Head of caudate nucleus (tissue), 42 donors: ENCODE results near the gene LYL1.

Experiments used
- DNase-seq, 42 donors: peaks; one replicate each; pipeline versions ENCODE4 v3.0.0 to v3.0.0-alpha.2; 2020 to 2021; ENCODE audit warnings: mixed read lengths in 7 of 42
- intact Hi-C: fragments of 100-400 bp; cut with DNase I; formaldehyde crosslinking; loops from one replicate; pipeline ENCODE4 v1.15.0; 2022

The LYL1 gene

DNA sequence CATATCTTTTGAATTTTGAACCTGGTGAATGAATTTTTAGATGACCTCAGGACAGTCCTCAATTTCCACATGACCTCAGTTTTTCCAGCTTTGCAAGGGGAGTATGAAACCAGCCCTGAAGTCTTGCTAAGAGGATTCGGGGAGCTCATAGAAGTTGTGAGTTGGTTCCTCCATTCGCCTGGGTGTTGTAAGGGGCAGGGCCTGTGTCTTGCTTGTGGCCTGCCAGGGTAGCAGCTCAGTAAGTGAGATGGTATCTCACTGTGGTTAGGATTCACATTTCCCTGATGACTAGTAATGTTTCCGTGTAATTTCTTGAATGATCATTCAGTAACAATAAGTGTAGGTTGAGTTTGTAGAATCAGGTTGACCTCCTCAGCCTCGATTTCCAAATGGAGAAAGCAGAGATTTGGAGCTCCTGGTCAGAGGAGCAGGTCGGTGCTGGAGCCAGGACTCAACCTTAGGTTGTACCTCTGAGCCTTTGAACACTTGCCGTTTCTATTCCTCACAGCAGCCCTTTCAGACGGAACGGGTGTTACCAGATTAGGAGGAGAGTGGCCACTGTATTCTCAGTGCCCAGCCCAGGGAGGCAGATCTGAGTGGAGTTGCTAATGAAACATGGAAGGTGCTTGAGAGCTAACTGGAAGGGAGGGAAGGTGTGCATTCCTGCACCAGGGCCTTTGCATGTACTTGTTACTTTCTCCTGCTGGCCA is 30.0 kb upstream of the LYL1 start:
- no peak for DNase-seq
- intact Hi-C loops: no loop called here

DNA sequence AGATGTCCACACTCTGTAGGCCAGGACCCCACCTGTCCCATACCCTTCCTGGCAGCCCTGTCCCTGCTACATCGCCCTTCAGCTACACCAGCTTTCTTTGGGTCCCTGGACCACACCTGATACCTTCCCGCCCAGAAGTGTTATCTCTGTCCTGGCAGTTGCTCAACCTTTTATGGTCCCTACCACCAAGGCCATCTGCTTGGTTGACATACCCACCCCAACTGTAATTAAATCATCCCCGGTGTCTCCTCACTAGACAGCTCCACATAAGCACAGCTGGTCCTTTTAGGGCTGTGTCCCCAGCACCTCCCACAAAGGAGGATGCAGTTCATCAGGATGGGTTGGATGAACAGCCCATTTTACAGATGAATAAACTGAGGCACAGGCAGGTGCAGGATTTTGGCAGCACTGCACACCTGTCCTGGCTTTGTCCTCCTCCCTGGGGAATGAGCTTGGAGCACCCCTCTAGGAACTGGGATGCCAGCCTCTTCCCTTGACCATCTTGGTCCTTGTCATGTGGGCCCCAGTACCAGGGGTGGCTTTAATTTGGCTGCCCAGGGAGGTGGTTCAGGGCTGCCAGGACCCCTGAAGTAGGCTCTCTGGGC is 28.3 kb upstream of the LYL1 start:
- intact Hi-C loops: no loop called here

GRCh38 chr19:13129384-13129783 is 26.7 kb upstream of the LYL1 start:
- DNase-seq: no peak
- intact Hi-C loops: no loop called here

More for the DNA sequence above, 28.3 kb upstream of the LYL1 start:
- no peak for DNase-seq

- DNase-seq: no peak
- intact Hi-C loops: no loop called here
These were observed 25.9 kb upstream of the LYL1 start for GRCh38 chr19:13128583-13128982.

DNA sequence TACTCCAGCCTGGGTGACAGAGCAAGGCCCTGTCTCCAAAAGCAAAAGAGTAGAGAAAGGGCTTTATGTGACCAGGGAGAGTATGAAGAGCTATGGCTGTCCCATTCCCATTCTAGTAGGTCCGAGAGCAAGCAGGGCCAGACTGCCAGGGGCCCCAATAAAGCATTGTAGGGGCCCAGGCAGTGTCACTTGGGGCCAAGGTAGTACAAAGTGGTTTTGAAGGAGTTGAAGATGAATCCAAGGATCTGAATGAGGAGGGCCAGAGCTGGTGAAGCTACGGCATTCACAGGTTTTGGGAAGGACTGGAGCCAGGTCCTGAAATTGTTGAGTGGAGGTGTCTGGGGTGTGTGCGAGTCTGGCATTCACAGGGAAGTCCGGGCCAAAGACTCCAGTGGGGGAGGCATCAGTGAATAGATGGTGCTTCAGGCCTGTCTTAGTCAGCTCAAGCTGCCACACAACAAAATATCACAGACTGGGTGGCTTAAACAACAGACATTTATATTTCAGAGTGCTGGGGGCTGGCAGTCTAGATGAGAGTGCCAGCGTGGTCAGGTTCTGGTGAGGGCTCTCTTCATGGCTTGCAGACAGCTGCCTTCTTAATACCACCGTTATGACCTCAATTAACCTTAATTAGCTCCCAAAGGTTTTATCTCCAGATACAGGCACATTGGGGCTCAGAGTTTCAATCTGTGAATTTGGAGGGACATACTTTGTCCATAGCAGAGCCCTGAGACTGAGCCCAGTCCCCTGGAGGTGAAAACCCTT is 25.3 kb upstream of the LYL1 start:
- DNase-seq: no peak
- intact Hi-C loops: no loop called here

DNA sequence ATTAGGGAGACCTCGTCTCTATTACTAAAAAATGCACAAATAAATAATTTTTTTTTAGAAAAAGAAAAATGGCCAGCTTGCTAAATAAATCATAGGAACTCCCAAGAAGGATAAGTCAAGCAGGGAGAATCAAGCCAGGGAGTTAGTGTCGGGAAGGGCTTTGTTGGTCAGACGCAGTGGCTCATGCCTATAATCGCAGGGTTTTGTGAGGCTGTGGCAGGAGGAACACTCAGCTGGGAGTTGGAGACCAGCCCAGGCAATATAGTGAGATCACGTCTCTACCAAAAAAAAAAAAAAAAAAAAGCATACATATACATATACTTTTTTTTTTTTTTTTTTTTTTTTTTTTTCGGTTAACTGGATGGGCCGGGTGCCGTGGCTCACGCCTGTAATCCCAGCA is 24.4 kb upstream of the LYL1 start:
- intact Hi-C loops: no loop called here

GRCh38 chr19:13122980-13123957 is 20.6 kb upstream of the LYL1 start:
- intact Hi-C loops: no loop called here
- DNase-seq: peak in 28 of 42 donors; percentile 30 to 80 (median 60)

More for the DNA sequence above, 24.4 kb upstream of the LYL1 start:
- DNase-seq: no peak

- DNase-seq: no peak
- intact Hi-C loops: no loop called here
These were observed 19.7 kb upstream of the LYL1 start for GRCh38 chr19:13122275-13122878.

DNA sequence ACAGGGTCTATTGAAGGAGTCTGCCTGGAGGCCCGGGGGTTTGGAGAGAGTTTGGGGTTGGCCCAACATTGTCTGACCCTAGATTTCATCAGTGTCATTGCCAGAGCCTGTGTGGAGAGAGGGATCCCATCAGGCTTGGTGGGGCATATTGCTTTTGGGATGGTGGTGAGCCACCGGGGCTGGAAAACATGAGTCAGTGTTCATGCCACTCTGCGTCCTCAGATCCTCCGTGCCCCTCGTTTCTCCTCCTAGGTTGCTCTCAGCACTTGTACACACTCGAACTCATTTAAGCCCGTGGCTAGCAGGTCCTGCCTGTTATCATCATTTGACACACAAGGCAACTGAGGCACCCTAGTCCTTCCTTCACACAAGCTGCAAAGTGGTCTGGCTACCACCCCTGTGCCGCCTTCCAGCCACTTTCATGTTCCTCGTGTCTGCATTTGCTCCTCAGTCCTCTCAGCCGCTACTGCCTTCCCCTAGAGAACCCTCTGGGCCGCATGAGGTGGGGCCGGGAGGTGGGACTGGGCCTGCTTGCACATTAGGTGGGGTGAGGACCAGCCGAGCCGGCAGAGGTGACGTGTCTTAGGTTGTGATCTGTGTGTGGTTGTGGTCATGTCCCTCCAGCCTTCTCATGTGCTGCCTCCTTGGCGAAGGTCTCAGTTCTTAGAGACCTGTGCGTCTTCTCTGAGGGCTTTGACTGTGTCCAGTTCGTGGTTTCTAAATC is 19.1 kb upstream of the LYL1 start:
- intact Hi-C loops: no loop called here
- DNase-seq: no peak

- DNase-seq: peak in 1 of 42 donors; percentile 36
- intact Hi-C loops: no loop called here
These were observed 18.2 kb upstream of the LYL1 start for GRCh38 chr19:13120817-13121216.

- no peak for DNase-seq
- intact Hi-C loops: no loop called here
These were observed 17.4 kb upstream of the LYL1 start for GRCh38 chr19:13120031-13120430.

GRCh38 chr19:13119627-13120026 is 17.0 kb upstream of the LYL1 start:
- intact Hi-C loops: no loop called here
- no peak for DNase-seq

DNA sequence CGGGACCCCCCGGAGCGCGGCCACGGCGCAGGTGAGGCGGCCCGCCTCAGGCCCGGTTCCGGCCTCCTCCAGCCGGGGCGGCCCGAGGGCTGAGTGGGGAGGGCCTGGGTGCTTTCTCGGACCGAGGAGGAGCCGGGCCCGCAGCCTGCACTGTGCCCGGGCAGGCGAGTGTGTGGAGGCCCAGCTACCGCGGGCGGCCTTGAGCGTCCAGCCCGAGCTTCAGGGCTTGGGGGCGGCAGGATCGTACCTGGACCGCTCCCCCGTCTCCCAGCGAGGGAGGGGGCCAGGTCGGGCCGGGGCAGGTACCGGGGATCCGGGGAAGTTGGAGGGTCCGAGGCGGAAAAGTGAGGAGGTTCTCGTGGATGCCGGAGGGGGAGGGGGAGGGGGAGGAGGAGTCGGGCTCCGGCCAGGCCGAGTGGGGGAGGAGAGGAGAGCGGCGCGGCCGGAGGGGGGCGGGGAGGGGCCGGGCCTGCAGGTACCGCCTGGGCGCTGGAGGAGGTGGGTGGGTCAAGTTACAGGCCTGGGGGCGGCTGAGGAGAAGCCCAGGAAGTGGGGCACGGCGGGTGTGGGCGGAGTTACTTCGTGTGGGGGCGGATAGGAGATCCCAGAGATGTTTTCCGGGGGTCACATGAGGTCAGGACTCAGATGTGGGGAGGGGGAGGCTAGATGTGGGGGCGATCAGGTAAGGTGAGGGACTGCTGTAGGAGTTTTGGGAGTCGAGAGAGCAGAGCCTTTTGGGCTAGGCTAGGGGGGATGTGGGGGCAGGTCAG is 16.0 kb upstream of the LYL1 start:
- peak in 3 of 42 donors; percentile 27 to 50 (median 34) for DNase-seq
- intact Hi-C loops: no loop called here

DNA sequence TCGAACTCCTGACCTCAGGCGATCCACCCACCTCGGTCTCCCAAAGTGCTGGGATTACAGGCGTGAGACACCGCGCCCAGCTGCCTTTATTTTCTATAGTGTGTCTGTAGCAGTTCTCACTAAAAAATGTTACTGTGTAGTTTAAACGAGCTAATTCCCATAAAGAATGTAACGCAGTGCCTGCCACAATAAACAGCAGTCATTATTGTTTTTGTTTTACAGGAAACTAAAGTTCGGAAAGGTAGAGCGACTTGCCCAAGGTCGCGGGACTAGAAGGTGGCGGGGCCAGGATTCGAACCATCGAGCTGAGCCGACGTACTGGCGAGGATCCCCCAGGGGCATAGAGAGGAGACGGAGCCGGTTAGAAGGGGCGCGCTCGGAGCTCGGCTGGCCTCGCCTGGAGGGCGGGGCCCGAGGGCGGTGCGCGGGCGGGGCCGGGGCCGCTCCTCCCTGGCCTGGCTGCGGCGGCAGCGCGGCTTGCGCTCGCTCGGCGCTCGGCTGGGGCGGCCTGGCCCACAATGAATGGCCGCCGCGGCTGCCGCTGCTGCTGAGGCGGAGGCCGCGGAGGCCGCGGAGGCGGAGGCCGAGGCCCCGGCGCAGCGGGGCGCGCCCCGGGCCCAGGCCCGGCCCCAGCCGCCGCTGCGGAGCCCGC is 15.2 kb upstream of the LYL1 start, which contains the start of gene NACC1:
NACC1 (plus strand) TSS at position 493 of the 652 bp plus-strand sequence. CDS start 16,944 bp downstream, outside the sequence.
- intact Hi-C loops: loop anchor here (2.0 kb wide), 1 partner anchor 33 kb away; the partner anchor contains the start of genes IER2 and STX10
- peak; percentile 75 to 97 (median 93) for DNase-seq

- intact Hi-C loops: loop anchor here (2.0 kb wide), 1 partner anchor 34 kb away; the partner anchor contains the start of genes IER2 and STX10
- no peak for DNase-seq
These were observed 14.6 kb upstream of the LYL1 start for GRCh38 chr19:13117176-13117771.
